HL-60/S4 treated with phorbol 12-myristate 13-acetate at 8.2 ng/mL for 4 days and 3 days (cell line): ENCODE results near the gene PLBD2.

ENCODE experiments used
- in situ Hi-C: fragments of 300-500 bp; cut with MboI; formaldehyde crosslinking; loops from 2 replicates; pipeline ENCODE4 v1.15.0; 2022; ENCODE audit warnings: low sequenced_read_pairs

PLBD2 gene

GRCh38 chr12:113358381-113359132 is at the start of gene PLBD2:
Gene PLBD2, plus strand, starts transcription at chr12:113358587. Its CDS starts 14 bp downstream, at chr12:113358601.
- in situ Hi-C loops: no loop called here

GRCh38 chr12:113310489-113310888 is 47.9 kb upstream of the PLBD2 start:
- in situ Hi-C loops: loop anchor here (10.0 kb wide), 1 partner anchor 114 kb away; the partner anchor contains the start of gene SDSL

GRCh38 chr12:113314121-113314529 is 44.3 kb upstream of the PLBD2 start:
- in situ Hi-C loops: loop anchor here (10.0 kb wide), 1 partner anchor 111 kb away; the partner anchor contains the start of gene SDSL

GRCh38 chr12:113315358-113315757 is 43.0 kb upstream of the PLBD2 start:
- in situ Hi-C loops: loop anchor here (10.0 kb wide), 1 partner anchor 109 kb away; the partner anchor contains the start of gene SDSL

GRCh38 chr12:113316155-113316554 is 42.2 kb upstream of the PLBD2 start:
- in situ Hi-C loops: loop anchor here (10.0 kb wide), 1 partner anchor 109 kb away; the partner anchor contains the start of gene SDSL

GRCh38 chr12:113317122-113317521 is 41.3 kb upstream of the PLBD2 start:
- in situ Hi-C loops: loop anchor here (10.0 kb wide), 1 partner anchor 108 kb away; the partner anchor contains the start of gene SDSL

- in situ Hi-C loops: loop anchor here (10.0 kb wide), 1 partner anchor 107 kb away; the partner anchor contains the start of gene SDSL
Measured at GRCh38 chr12:113318046-113318656, 40.2 kb upstream of the PLBD2 start.

- in situ Hi-C loops: loop anchor here (10.0 kb wide), 1 partner anchor 106 kb away; the partner anchor contains the start of gene SDSL
Measured at GRCh38 chr12:113318900-113319628, 39.3 kb upstream of the PLBD2 start.

- in situ Hi-C loops: no loop called here
Measured at GRCh38 chr12:113320401-113320800, 38.0 kb upstream of the PLBD2 start.

- in situ Hi-C loops: no loop called here
Measured at GRCh38 chr12:113322343-113322742, 36.0 kb upstream of the PLBD2 start.

GRCh38 chr12:113325916-113326315 is 32.5 kb upstream of the PLBD2 start:
- in situ Hi-C loops: no loop called here

GRCh38 chr12:113326775-113327395 is 31.5 kb upstream of the PLBD2 start:
- in situ Hi-C loops: no loop called here

GRCh38 chr12:113328368-113328889 is 30.0 kb upstream of the PLBD2 start:
- in situ Hi-C loops: no loop called here

- in situ Hi-C loops: no loop called here
Measured at GRCh38 chr12:113329022-113329790, 29.2 kb upstream of the PLBD2 start.

- in situ Hi-C loops: no loop called here
Measured at GRCh38 chr12:113329791-113330417, 28.5 kb upstream of the PLBD2 start.

- in situ Hi-C loops: no loop called here
Measured at GRCh38 chr12:113330505-113330904, 27.9 kb upstream of the PLBD2 start.

GRCh38 chr12:113332688-113333417 is 25.5 kb upstream of the PLBD2 start:
- in situ Hi-C loops: no loop called here

GRCh38 chr12:113333418-113333750 is 25.0 kb upstream of the PLBD2 start:
- in situ Hi-C loops: no loop called here
